ENCODE results near the gene ITGB2.

DNA sequence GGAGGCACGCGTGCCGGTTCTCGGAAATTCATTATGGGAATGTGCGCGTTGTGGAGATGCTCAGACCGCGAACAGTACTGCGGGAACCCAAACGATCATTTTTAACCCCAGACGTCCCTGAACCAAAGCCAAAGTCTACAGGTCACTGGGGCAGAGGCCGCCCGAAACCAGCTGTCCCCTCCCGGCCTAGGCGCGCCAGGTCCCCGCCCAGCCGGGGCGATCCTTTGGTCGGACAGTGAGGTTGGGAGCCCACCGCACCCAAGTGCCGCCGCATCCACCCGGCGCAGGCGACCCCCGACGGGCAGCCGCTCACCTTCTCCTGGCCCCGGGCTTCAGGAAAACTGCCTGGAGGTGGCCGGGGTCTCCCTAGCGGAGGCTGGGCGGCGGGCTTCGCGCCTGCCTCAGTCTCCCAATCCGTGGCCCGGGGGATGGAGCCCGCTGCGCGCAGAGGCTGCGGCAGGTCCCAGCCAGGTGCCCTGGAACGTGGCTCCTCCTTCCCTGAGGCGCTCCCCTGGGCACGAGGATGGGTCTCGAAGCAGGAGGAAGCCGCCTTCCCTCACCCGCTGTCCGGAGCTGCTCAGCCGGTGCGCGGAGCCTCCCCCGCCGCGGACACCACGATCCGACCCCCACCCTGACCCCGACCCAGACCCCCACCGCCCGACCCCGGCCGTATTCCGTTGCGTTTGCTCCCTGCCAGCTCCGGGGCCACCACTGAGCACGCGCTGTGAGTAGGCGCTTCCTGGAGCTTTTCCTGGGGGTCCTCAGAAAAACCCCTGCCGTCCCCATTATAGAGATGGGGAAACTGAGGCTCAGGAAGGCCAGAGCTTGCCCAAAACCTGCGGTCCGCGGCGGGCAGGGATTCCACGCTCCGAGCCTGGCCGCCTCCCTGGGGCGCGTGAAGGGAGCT is 11.1 kb upstream of the ITGB2 start:
- TF ChIP-seq, protein P1, sequence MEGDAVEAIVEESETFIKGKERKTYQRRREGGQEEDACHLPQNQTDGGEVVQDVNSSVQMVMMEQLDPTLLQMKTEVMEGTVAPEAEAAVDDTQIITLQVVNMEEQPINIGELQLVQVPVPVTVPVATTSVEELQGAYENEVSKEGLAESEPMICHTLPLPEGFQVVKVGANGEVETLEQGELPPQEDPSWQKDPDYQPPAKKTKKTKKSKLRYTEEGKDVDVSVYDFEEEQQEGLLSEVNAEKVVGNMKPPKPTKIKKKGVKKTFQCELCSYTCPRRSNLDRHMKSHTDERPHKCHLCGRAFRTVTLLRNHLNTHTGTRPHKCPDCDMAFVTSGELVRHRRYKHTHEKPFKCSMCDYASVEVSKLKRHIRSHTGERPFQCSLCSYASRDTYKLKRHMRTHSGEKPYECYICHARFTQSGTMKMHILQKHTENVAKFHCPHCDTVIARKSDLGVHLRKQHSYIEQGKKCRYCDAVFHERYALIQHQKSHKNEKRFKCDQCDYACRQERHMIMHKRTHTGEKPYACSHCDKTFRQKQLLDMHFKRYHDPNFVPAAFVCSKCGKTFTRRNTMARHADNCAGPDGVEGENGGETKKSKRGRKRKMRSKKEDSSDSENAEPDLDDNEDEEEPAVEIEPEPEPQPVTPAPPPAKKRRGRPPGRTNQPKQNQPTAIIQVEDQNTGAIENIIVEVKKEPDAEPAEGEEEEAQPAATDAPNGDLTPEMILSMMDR (IDR thresholded peaks at IDR 0.05) = no peak
- TF ChIP-seq POLR2A (IDR thresholded peaks at IDR 0.05) = no peak

All from tibial nerve (tissue), 3 donors.